Measurements from ENCODE around the gene LDAF1.

LDAF1 gene

GRCh38 chr16:21199607-21200218 is 41.2 kb downstream of the LDAF1 start:
- DNase-seq: no peak

GRCh38 chr16:21203155-21203797 is 44.8 kb downstream of the LDAF1 start:
- no peak for DNase-seq

GRCh38 chr16:21205303-21205702 is 46.8 kb downstream of the LDAF1 start:
- DNase-seq: no peak

GRCh38 chr16:21206550-21206949 is 48.1 kb downstream of the LDAF1 start:
- no peak for DNase-seq

- no peak for DNase-seq
Measured at GRCh38 chr16:21208446-21209230, 50.2 kb downstream of the LDAF1 start.

GRCh38 chr16:21211486-21211885 is 53.0 kb downstream of the LDAF1 start, which contains the start of gene ZP2:
Gene ZP2 (minus strand): TSS chr16:21211574. CDS start chr16:21211547, 27 bp downstream.
- no peak for DNase-seq

- no peak for DNase-seq
Measured at GRCh38 chr16:21214086-21214485, 55.6 kb downstream of the LDAF1 start.

GRCh38 chr16:21217121-21217520 is 58.6 kb downstream of the LDAF1 start:
- no peak for DNase-seq

GRCh38 chr16:21218153-21218552 is 59.7 kb downstream of the LDAF1 start:
- no peak for DNase-seq

GRCh38 chr16:21219551-21219950 is 61.1 kb downstream of the LDAF1 start:
- DNase-seq: no peak

- no peak for DNase-seq
Measured at GRCh38 chr16:21222495-21223337, 64.2 kb downstream of the LDAF1 start.

- no peak for DNase-seq
Measured at GRCh38 chr16:21223787-21224186, 65.3 kb downstream of the LDAF1 start.

- no peak for DNase-seq
Measured at GRCh38 chr16:21224800-21225199, 66.3 kb downstream of the LDAF1 start.

GRCh38 chr16:21226749-21227148 is 68.3 kb downstream of the LDAF1 start:
- no peak for DNase-seq

- DNase-seq: no peak
Measured at GRCh38 chr16:21227866-21228265, 69.4 kb downstream of the LDAF1 start.

GRCh38 chr16:21228361-21228872 is 69.9 kb downstream of the LDAF1 start:
- DNase-seq: no peak

Data from NCI-H1105 (cell line).